DLD1 (cell line): ENCODE measurements around the gene PGS1.

Experiments used
- in situ Hi-C: cut with HindIII; loops from 2 replicates; pipeline ENCODE4 v1.10.0; 2017; ENCODE audit warnings: low sequenced_read_pairs

Gene PGS1

GRCh38 chr17:78469443-78469842 lies 91.0 kb downstream of the PGS1 start:
- in situ Hi-C loops: no loop called here

- in situ Hi-C loops: no loop called here
Measured at GRCh38 chr17:78471635-78472034, 93.2 kb downstream of the PGS1 start.

DNA sequence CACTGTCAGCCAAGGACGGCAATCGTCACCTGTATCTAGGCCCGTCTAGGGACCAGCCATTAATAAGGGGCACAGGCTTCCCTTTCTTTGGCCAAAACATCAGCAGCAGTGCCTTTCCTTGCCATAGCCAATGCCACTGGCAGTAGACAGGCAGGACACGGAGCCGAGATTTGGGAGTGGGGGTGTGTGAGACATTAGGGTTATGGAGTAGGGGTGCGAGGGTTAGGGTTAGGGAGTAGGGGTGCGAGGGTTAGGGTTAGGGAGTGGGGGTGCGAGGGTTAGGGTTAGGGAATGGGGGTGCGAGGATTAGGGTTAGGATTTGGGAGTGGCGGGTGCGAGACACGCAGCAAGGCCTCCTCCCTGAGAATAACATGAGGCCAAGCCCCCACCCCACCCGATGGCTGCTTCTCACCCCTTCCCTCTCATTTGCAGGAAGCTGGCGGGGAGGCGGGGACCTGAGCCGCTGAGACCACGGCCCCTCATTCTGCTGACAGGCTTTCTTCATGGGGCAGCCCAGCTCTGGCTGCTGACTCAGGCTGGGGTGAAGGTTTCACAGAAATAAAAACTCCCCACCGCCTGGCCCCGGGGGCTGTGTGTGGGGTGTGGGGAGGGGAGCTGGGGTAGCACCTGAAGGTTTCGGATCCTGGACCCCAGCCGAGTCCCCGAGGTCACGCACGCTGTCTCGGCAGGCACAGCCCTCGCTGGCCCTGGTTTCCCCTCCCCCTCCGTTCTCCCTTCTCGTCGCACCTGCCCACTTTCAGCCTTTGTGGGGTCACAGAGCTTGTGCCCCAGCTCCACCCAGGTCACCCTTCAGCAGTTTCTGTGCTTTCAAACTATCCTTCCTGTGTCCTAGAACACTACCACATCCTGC lies 93.8 kb downstream of the PGS1 start:
- in situ Hi-C loops: no loop called here

DNA sequence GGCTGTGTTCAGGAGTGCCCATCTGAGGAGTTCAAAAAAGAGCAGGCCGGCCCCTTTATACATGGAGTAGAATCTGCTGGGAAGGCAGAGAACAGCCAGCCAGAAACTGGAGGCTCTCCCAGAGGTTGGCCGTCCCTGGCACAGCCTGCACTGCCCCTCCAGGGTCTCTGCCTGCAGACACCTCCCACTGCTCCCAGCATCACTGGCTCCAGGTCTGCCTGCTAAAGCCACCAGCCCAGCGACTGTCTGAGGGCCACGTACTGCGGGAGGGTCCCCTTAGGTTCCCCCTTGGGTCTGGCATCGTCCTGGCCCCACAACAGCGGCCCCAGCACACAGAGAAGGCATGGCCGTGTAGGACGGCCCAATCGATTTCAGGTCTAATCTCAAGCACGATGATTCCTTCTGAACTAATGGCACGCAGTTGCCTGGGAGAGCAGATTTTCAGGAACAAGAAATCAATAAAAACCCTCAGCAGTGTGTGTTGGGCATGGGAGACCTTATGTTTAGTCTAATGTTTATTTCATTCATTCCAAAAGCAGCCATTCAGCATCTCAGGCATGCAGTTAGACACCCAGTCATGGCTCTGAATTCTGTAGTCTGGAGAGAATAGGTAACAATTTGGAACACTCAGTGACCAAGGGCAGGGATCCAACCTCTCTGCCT lies 95.6 kb downstream of the PGS1 start:
- in situ Hi-C loops: no loop called here
